Esophagus (tissue), 2 donors: Measurements from ENCODE around the gene ODAD4. TPM values are rescaled to one million over a fixed set of nuclear protein-coding genes. Genes with fewer than 3 reads are reported as not detected.

Experiments used
- H3K27ac ChIP-seq, 2 donors: one replicate each; pipeline ENCODE4 v1.5.1; 2013; ENCODE audit warnings: low read depth in 2 of 2, mild to moderate bottlenecking in 2 of 2, inconsistent platforms in 1 of 2, low read length in 1 of 2, moderate library complexity in 1 of 2
- H3K27me3 ChIP-seq, 2 donors: one replicate each; pipeline ENCODE4 v1.6.1; 2013; ENCODE audit warnings: low read length in 2 of 2, control low read depth in 1 of 2, mild to moderate bottlenecking in 1 of 2; ENCODE audit not compliant: insufficient read depth in 2 of 2, control insufficient read depth in 1 of 2
- H3K36me3 ChIP-seq, 2 donors: one replicate each; pipeline ENCODE4 v1.6.1; 2013; ENCODE audit warnings: low read length in 1 of 2; ENCODE audit not compliant: control insufficient read depth in 2 of 2, insufficient read depth in 2 of 2
- H3K4me1 ChIP-seq, 2 donors: one replicate each; pipeline ENCODE4 v1.6.1; 2013; ENCODE audit warnings: low read length in 1 of 2; ENCODE audit not compliant: control insufficient read depth in 2 of 2, insufficient read depth in 2 of 2
- H3K4me3 ChIP-seq, 2 donors: one replicate each; pipeline ENCODE4 v1.5.1; 2013; ENCODE audit warnings: low read length in 2 of 2, mild to moderate bottlenecking in 2 of 2, low read depth in 1 of 2, moderate library complexity in 1 of 2
- H3K9me3 ChIP-seq, 2 donors: one replicate each; pipeline ENCODE4 v1.6.1; 2013; ENCODE audit warnings: mild to moderate bottlenecking in 2 of 2, low read depth in 1 of 2, low read length in 1 of 2, moderate library complexity in 1 of 2; ENCODE audit not compliant: control insufficient read depth in 2 of 2, insufficient read depth in 1 of 2
- WGBS, 2 donors: extraction: QIAGEN DNeasy Blood & Tissue Kit; methylation state at CpG; one replicate each; pipeline ENCODE4 v1.1.7; 2013; 5-methylcytosine and 5-hydroxymethylcytosine counted together
- polyA plus RNA-seq, 2 donors: library from polyadenylated mRNA; stranded (reverse); fragments of 200-250 nt; gene quantifications; one replicate each; pipeline ENCODE4 v1.2.3, GENCODE V29; 2013
- donor health status: healthy with polysubstance abuse.
- donor health status: Bipolar disorder and iron deficiency.

The ODAD4 gene
- polyA plus RNA-seq, 2 donors, result 0.18 to 0.31 TPM

GRCh38 chr17:41896726-41897125 is 33.7 kb upstream of the ODAD4 start:
- Histone ChIP-seq H3K27me3 (no peaks in the 10 kb centered on the region), H3K4me1 (no peaks in the 10 kb centered on the region), H3K9me3 (no peaks in the 10 kb centered on the region), H3K36me3 (peaks cover 23 to 59% of the 10 kb centered on the region in 2 donors), H3K27ac (no peak overlapping the region), H3K4me3 (no peak overlapping the region)
- 95% methylated on average over 6 of the region's 6 CpGs for whole genome bisulfite sequencing, 2 donors

GRCh38 chr17:41901646-41902045 is 28.8 kb upstream of the ODAD4 start:
- no peaks in the 10 kb centered on the region for H3K9me3 ChIP-seq
- H3K27ac ChIP-seq, result no peak overlapping the region
- H3K4me1 ChIP-seq, result no peaks in the 10 kb centered on the region
- WGBS, 2 donors, result 87 to 91% methylated on average over 10 to 11 of the region's 11 CpGs
- no peaks in the 10 kb centered on the region for H3K27me3 ChIP-seq
- no peak overlapping the region for H3K4me3 ChIP-seq
- H3K36me3 ChIP-seq, result peaks cover 16 to 54% of the 10 kb centered on the region in 2 donors

- Histone ChIP-seq H3K27me3 (no peaks in the 10 kb centered on the region), H3K9me3 (no peaks in the 10 kb centered on the region), H3K4me3 (no peak overlapping the region), H3K4me1 (peaks cover 0 to 2% of the 10 kb centered on the region in 2 donors), H3K36me3 (peaks cover 17 to 62% of the 10 kb centered on the region in 2 donors), H3K27ac (no peak overlapping the region)
- 92 to 96% methylated on average over 7 of the region's 7 CpGs for WGBS, 2 donors
These were observed 26.1 kb upstream of the ODAD4 start for GRCh38 chr17:41904242-41904841.

GRCh38 chr17:41905172-41905571 is 25.2 kb upstream of the ODAD4 start:
- H3K4me3 ChIP-seq, result no peak overlapping the region
- H3K36me3 ChIP-seq, result peaks cover 24 to 66% of the 10 kb centered on the region in 2 donors
- no peak overlapping the region for H3K27ac ChIP-seq
- H3K9me3 ChIP-seq, result no peaks in the 10 kb centered on the region
- peaks cover 0 to 2% of the 10 kb centered on the region in 2 donors for H3K4me1 ChIP-seq
- 89 to 93% methylated on average over 4 of the region's 4 CpGs for WGBS, 2 donors
- H3K27me3 ChIP-seq, result no peaks in the 10 kb centered on the region

GRCh38 chr17:41906465-41907184 is 23.8 kb upstream of the ODAD4 start:
- Histone ChIP-seq H3K27me3 (no peaks in the 10 kb centered on the region), H3K4me1 (peaks cover 0 to 5% of the 10 kb centered on the region in 2 donors), H3K4me3 (no peak overlapping the region), H3K27ac (no peak overlapping the region), H3K36me3 (peaks cover 38 to 71% of the 10 kb centered on the region in 2 donors), H3K9me3 (no peaks in the 10 kb centered on the region)
- WGBS, 2 donors, result 86 to 87% methylated on average over 15 of the region's 15 CpGs

GRCh38 chr17:41907185-41907556 is 23.2 kb upstream of the ODAD4 start:
- WGBS, 2 donors, result 79 to 83% methylated on average over 8 of the region's 8 CpGs
- Histone ChIP-seq H3K4me3 (no peak overlapping the region), H3K27me3 (no peaks in the 10 kb centered on the region), H3K27ac (no peak overlapping the region), H3K9me3 (no peaks in the 10 kb centered on the region), H3K36me3 (peaks cover 38 to 70% of the 10 kb centered on the region in 2 donors), H3K4me1 (peaks cover 0 to 5% of the 10 kb centered on the region in 2 donors)

- 73 to 93% methylated on average over 14 of the region's 14 CpGs for WGBS, 2 donors
- H3K27me3 ChIP-seq, result no peaks in the 10 kb centered on the region
- no peak overlapping the region for H3K27ac ChIP-seq
- peaks cover 0 to 5% of the 10 kb centered on the region in 2 donors for H3K4me1 ChIP-seq
- no peak overlapping the region for H3K4me3 ChIP-seq
- peaks cover 42 to 73% of the 10 kb centered on the region in 2 donors for H3K36me3 ChIP-seq
- H3K9me3 ChIP-seq, result no peaks in the 10 kb centered on the region
These were observed 22.5 kb upstream of the ODAD4 start for GRCh38 chr17:41907633-41908539.

GRCh38 chr17:41909088-41909487 is 21.3 kb upstream of the ODAD4 start:
- WGBS, 2 donors, result 89 to 91% methylated on average over 13 of the region's 13 CpGs
- H3K4me3 ChIP-seq, result no peak overlapping the region

DNA sequence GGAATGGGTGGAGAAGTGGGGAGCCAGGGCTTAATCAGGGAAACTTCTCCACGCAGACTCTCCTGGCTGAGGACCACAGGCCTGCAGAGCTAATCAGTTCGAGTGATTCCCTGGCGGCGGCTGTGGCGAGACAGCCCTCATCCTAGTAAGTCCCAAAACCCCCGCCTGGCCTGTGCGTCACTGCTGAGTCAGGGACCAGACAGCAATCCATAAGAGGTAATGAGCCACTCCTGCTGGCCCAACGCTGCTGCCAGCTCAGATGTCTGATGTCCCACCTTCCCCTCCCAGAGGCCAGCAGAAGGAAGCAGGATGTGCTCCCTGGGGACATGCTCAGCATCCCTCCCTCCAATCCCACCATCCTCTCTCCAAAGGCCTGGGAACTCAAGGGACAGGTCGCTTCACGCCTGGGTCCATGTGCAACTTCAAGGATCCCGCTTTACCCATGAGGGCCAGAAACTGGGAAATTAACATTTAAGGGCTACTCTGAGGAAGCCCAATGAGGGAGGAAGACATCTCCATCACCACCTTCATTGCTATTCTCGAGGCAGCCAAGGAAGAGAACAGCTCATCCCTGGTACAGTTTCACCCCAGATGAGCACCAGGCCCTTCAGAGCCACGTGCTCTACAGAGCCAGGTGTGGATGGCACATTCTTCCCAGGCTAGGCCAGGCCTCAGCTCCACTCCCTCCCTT is 19.6 kb upstream of the ODAD4 start:
- H3K9me3 ChIP-seq, result no peaks in the 10 kb centered on the region
- peaks cover 40 to 62% of the 10 kb centered on the region in 2 donors for H3K36me3 ChIP-seq
- H3K4me3 ChIP-seq, result no peak overlapping the region
- WGBS, 2 donors, result 90 to 93% methylated on average over 13 of the region's 13 CpGs
- H3K27me3 ChIP-seq, result no peaks in the 10 kb centered on the region
- no peak overlapping the region for H3K27ac ChIP-seq
- H3K4me1 ChIP-seq, result peaks cover 2 to 5% of the 10 kb centered on the region in 2 donors

More at GRCh38 chr17:41909088-41909487, 21.3 kb upstream of the ODAD4 start:
- Histone ChIP-seq H3K36me3 (peaks cover 50 to 79% of the 10 kb centered on the region in 2 donors), H3K9me3 (no peaks in the 10 kb centered on the region), H3K27me3 (no peaks in the 10 kb centered on the region), H3K4me1 (peaks cover 2 to 5% of the 10 kb centered on the region in 2 donors), H3K27ac (no peak overlapping the region)
